Ovary (tissue), 1 donor: ENCODE data around the gene CASK.

Source experiments
- EP300 ChIP-seq: sonication (generic); formaldehyde crosslinking; IDR thresholded peaks from one replicate; pipeline ENCODE4 v1.6.1; 2017; ENCODE audit warnings: antibody characterized with exemption
- POLR2A ChIP-seq: fragments of 450-650 bp; IDR thresholded peaks from one replicate; pipeline ENCODE4 v1.6.1; 2017; ENCODE audit warnings: antibody characterized with exemption, mild to moderate bottlenecking, moderate library complexity

GRCh38 chrX:41707218-41707617, 216.1 kb downstream of the CASK start:
- TF ChIP-seq POLR2A: no peak
- TF ChIP-seq EP300: no peak
